RWPE1 (cell line): Measurements from ENCODE around the gene ST7.
"Not testable (repeated sequence)": the region's sequence is repeated elsewhere in the genome, so short reads cannot be mapped to it uniquely, and the experiment has no call there.

Experiments
- CTCF ChIA-PET: fragments of 350-600 bp; sonication (Branson Sonifier 250); formaldehyde crosslinking; extraction: SDS; loops from one replicate; lab custom pipeline; 2021; lab: Yijun Ruan, JAX
- POLR2A ChIA-PET: fragments of 400-600 bp; formaldehyde crosslinking; extraction: SDS; loops from one replicate; lab custom pipeline; 2020; ENCODE audit warnings: antibody characterized with exemption; ENCODE audit not compliant: low non-redundant PET; lab: Yijun Ruan, JAX
- DNase-seq: peaks from one replicate; pipeline ENCODE4 v3.0.0; 2012; ENCODE audit warnings: low spot score
- H3K27ac ChIP-seq: fragments of 450-650 bp; 2 replicates; pipeline ENCODE4 v1.5.1; 2017
- CTCF ChIP-seq: fragments of 450-650 bp; conservative IDR thresholded peaks from 2 replicates; pipeline ENCODE4 v1.5.1; 2017; ENCODE audit warnings: low read depth, mild to moderate bottlenecking

Gene ST7

DNA sequence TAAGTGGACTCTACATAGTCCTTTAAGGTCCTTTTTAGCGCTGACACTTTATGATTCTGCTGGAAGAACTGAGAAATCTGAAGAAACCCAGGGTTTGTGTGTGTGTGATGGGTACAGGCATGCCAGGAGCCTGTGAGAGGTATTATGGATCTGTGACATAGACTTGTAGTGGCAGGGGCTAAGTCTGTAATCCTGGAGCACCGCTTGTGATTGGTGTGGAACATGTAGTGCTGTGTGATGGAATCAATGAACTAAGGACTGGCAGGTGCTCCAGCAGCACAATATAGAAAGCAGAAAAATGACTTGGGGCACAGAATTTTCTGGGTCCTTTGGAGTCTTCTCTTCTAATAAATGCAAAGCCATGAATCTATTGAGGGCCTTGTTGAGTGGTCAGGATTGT is 163.9 kb downstream of the ST7 start:
- no peak for TF ChIP-seq CTCF
- DNase-seq: no peak
- H3K27ac ChIP-seq: no peak overlapping the region
- ChIA-PET POLR2A (no interaction called here), CTCF (interaction anchor here (0.6 kb wide), 1 partner anchor 538 kb away, joined by 4 read pairs; no protein-coding TSS in a partner anchor)

DNA sequence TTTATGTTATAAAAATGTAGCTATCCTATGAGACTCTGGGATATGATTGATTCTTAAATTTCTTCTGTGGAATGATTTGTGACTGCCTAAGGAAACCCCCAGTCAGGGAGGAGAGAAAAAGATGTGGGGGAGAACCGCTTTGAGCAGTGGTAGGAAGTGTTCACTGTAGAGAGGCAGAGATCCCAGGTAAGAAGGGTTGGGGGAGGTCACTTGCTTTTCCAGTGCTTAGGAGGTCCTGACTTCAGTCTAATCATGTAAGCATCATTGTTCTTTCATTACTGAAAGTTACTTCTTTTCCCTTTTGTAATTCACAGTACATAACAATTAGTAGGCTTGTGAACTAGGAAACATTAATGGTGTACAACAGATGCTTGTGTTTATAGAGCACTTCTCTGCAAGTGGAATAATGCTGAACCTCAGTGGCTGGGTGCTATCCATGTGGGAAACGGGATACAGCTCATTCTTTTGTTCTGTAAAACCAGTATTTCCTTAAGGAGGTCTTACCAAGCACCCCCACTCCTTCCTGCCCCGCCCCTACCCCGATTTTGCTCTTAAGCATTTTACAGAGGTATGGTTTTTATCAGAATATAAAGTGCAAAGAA is 165.4 kb downstream of the ST7 start:
- CTCF ChIA-PET: interaction anchor here (1.0 to 1.2 kb wide), 2 partner anchors 130 to 188 kb away, joined by 5 read pairs; no protein-coding TSS in a partner anchor
- DNase-seq: no peak
- POLR2A ChIA-PET: no interaction called here
- no peak overlapping the region for H3K27ac ChIP-seq
- no peak for TF ChIP-seq CTCF

- ChIA-PET POLR2A (no interaction called here), CTCF (interaction anchor here (0.7 to 1.2 kb wide), 4 partner anchors 14 to 730 kb away, joined by 3 to 6 read pairs (median 5); no protein-coding TSS in a partner anchor)
- no peak overlapping the region for H3K27ac ChIP-seq
- peak; percentile 75 for TF ChIP-seq CTCF
- peak; percentile 37 for DNase-seq
Observed at GRCh38 chr7:117119192-117119924, 166.1 kb downstream of the ST7 start.

DNA sequence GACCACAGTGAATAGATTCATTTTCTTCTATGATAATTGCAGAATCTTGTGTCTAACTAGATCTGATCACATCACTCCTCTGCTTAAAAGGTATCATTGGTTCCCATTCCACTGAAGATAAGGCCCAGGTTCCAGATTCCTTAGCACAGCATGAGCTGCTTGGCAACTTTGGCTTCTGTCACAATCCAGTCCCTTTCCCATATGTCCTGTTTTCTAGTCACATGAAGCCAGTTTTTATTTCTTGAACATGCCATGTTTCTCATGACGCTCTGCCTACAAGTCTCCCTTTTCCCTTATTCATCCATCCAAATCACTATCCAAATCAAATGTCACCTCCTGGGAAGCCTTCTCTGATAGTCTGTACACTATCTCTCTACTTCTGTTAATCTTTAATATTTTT is 167.0 kb downstream of the ST7 start:
- CTCF ChIA-PET: interaction anchor here (0.5 to 0.8 kb wide), 6 partner anchors 9 to 731 kb away, joined by 3 to 6 read pairs (median 3); no protein-coding TSS in a partner anchor
- H3K27ac ChIP-seq, POLR2A ChIA-PET, DNase-seq: not testable (repeated sequence)

- POLR2A ChIA-PET, CTCF ChIA-PET, DNase-seq, H3K27ac ChIP-seq: not testable (repeated sequence)
Observed at GRCh38 chr7:117122036-117122435, 168.7 kb downstream of the ST7 start.

DNA sequence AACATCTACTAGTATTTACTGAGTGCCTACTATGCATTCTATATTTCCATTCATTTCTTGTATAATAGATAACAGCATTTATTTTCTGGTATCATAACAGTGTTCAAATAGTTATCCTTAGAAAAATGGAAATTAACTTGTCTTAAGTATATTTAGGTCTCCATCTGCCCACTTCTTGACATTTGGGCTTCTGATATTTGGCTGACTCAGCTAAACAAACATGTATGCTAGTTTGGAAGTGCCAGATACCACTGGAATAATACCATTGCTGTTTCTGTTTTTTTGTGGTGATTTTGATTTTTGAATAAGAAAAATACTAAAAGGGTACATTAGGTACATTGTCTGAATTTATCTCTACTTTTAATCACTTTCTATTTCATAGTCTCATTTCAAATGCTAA is 169.2 kb downstream of the ST7 start:
- no peak overlapping the region for H3K27ac ChIP-seq
- POLR2A ChIA-PET: no interaction called here
- DNase-seq: no peak
- CTCF ChIA-PET: interaction anchor here (0.7 kb wide), 1 partner anchor 172 kb away, joined by 3 read pairs; no protein-coding TSS in a partner anchor
- no peak for TF ChIP-seq CTCF

- ChIA-PET POLR2A (no interaction called here), CTCF (interaction anchor here (0.7 kb wide), 2 partner anchors 71 to 173 kb away, joined by 3 read pairs; no protein-coding TSS in a partner anchor)
- DNase-seq: no peak
- H3K27ac ChIP-seq: no peak overlapping the region
- TF ChIP-seq CTCF: no peak
Observed at GRCh38 chr7:117123311-117123926, 170.1 kb downstream of the ST7 start.
